ENCODE results near the gene DNAJB6.

GRCh38 chr7:157373493-157373892, 36.7 kb downstream of the DNAJB6 start:
- TF ChIP-seq CTCF (conservative IDR thresholded peaks at IDR 0.05; ENCODE audit: low read length) = no peak
- no peak for TF ChIP-seq EZH2phosphoT487 (IDR thresholded peaks at IDR 0.05; ENCODE audit: borderline replicate concordance, low read depth, low read length)
